Lower lobe of right lung (tissue), 2 donors: ENCODE data around the gene SOBP. TPM values are rescaled to one million over a fixed set of nuclear protein-coding genes. Genes with fewer than 3 reads are reported as not detected.

ENCODE experiments used
- ATAC-seq, 2 donors: fragments of 200-7000 bp; cut with Tn5 transposase; one replicate each; pipeline ENCODE4 v1.9.1; 2020 to 2022; ENCODE audit warnings: mild to moderate bottlenecking in 2 of 2, moderate library complexity in 2 of 2
- DNase-seq: peaks from one replicate; pipeline ENCODE4 v3.0.0-alpha.2; 2020
- H3K27ac ChIP-seq: fragments of 200-600 bp; one replicate; pipeline ENCODE4 v1.8.0; 2022
- H3K27me3 ChIP-seq: fragments of 200-600 bp; one replicate; pipeline ENCODE4 v1.8.0; 2022; ENCODE audit warnings: low read depth
- H3K36me3 ChIP-seq: fragments of 200-600 bp; one replicate; pipeline ENCODE4 v1.8.0; 2022; ENCODE audit warnings: mild to moderate bottlenecking
- H3K4me1 ChIP-seq: fragments of 200-600 bp; one replicate; pipeline ENCODE4 v1.8.0; 2022
- H3K4me3 ChIP-seq: fragments of 200-600 bp; one replicate; pipeline ENCODE4 v1.8.0; 2022; ENCODE audit warnings: mild to moderate bottlenecking
- H3K9me3 ChIP-seq: fragments of 200-600 bp; one replicate; pipeline ENCODE4 v1.8.0; 2022
- CTCF ChIP-seq: fragments of 200-600 bp; IDR thresholded peaks from one replicate; pipeline ENCODE4 v1.8.0; 2022; ENCODE audit warnings: antibody characterized with exemption, mild to moderate bottlenecking
- intact Hi-C: fragments of 100-400 bp; cut with DNase I; formaldehyde crosslinking; loops from one replicate; pipeline ENCODE4 v1.11.0; 2022
- total RNA-seq: library from RNA; stranded (reverse); fragmentation: NEBNext Ultra II Directional; extraction: Animal tissue kit (Norgen Biotek cat#: 25700); gene quantifications from one replicate; pipeline ENCODE4 v1.2.1, GENCODE V29; 2021
- donor health status: DM: no; HTN: yes; CAD: no; lungs with severe emphysema.

The SOBP gene
- total RNA-seq, 1 donor from 2014 or later = 6.9 TPM

- no peak overlapping the region for H3K4me3 ChIP-seq
- no peaks in the 10 kb centered on the region for H3K9me3 ChIP-seq
- peaks cover 8% of the 10 kb centered on the region for H3K4me1 ChIP-seq
- TF ChIP-seq CTCF = no peak
- DNase-seq (no peak), ATAC-seq (no peak)
- H3K27me3 ChIP-seq = no peaks in the 10 kb centered on the region
- intact Hi-C loops = no loop called here
- H3K36me3 ChIP-seq = no peaks in the 10 kb centered on the region
- H3K27ac ChIP-seq = no peak overlapping the region
Observed at GRCh38 chr6:107625264-107625663, 135.3 kb downstream of the SOBP start.

- no peak overlapping the region for H3K27ac ChIP-seq
- TF ChIP-seq CTCF = no peak
- intact Hi-C loops = no loop called here
- DNase-seq (no peak), ATAC-seq (no peak)
- H3K9me3 ChIP-seq = no peaks in the 10 kb centered on the region
- H3K36me3 ChIP-seq = no peaks in the 10 kb centered on the region
- no peaks in the 10 kb centered on the region for H3K4me1 ChIP-seq
- H3K4me3 ChIP-seq = no peak overlapping the region
- no peaks in the 10 kb centered on the region for H3K27me3 ChIP-seq
Observed at GRCh38 chr6:107626645-107627044, 136.7 kb downstream of the SOBP start.

- no peaks in the 10 kb centered on the region for H3K4me1 ChIP-seq
Observed at GRCh38 chr6:107627969-107628368, 138.1 kb downstream of the SOBP start.

GRCh38 chr6:107628878-107629277 lies 139.0 kb downstream of the SOBP start:
- Histone ChIP-seq H3K9me3 (no peaks in the 10 kb centered on the region), H3K27ac (no peak overlapping the region), H3K4me1 (no peaks in the 10 kb centered on the region), H3K36me3 (no peaks in the 10 kb centered on the region), H3K27me3 (peaks cover 4% of the 10 kb centered on the region), H3K4me3 (no peak overlapping the region)
- no peak for TF ChIP-seq CTCF
- no peak for ATAC-seq
- no peak for DNase-seq
- intact Hi-C loops = no loop called here

More at GRCh38 chr6:107627969-107628368, 138.1 kb downstream of the SOBP start:
- Histone ChIP-seq H3K27me3 (no peaks in the 10 kb centered on the region), H3K9me3 (no peaks in the 10 kb centered on the region), H3K27ac (no peak overlapping the region), H3K36me3 (no peaks in the 10 kb centered on the region), H3K4me3 (no peak overlapping the region)
- intact Hi-C loops = no loop called here
- DNase-seq (no peak), ATAC-seq (no peak)
- no peak for TF ChIP-seq CTCF

GRCh38 chr6:107629548-107630129 lies 139.7 kb downstream of the SOBP start:
- TF ChIP-seq CTCF = no peak
- H3K36me3 ChIP-seq = no peaks in the 10 kb centered on the region
- H3K4me3 ChIP-seq = no peak overlapping the region
- no peak for DNase-seq
- no peaks in the 10 kb centered on the region for H3K9me3 ChIP-seq
- no peaks in the 10 kb centered on the region for H3K4me1 ChIP-seq
- intact Hi-C loops = no loop called here
- H3K27me3 ChIP-seq = peaks cover 6% of the 10 kb centered on the region
- H3K27ac ChIP-seq = no peak overlapping the region
- no peak for ATAC-seq
